ENCODE data around the gene ATP6V0B.

The ATP6V0B gene

GRCh38 chr1:43985984-43986595 is 11.3 kb downstream of the ATP6V0B start:
- DNase-seq, result no peak

DNA sequence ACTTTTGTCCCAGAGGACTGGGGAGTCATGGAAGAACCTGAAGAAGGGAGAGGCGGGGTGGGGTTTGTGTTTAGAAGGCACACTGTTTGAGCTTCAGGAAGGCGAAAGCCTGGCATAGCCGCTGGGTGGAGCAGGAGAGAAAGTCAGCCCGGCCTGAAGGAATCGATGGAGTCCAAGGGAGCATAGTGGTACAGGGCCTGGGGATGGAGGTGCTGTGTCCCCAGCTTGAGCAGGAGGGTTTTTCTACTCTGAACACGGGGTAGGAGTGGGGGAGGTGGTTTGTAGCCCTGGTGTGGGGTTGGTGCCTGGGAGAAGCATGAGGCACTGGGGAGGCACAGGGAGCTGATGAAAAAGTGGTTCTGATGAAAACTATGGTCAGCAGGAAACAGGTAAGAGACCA is 12.0 kb downstream of the ATP6V0B start:
- no peak for DNase-seq

- no peak for DNase-seq
Measured at GRCh38 chr1:43987159-43987902, 12.6 kb downstream of the ATP6V0B start.

GRCh38 chr1:43990271-43991199 is 15.8 kb downstream of the ATP6V0B start:
- DNase-seq, result no peak

DNA sequence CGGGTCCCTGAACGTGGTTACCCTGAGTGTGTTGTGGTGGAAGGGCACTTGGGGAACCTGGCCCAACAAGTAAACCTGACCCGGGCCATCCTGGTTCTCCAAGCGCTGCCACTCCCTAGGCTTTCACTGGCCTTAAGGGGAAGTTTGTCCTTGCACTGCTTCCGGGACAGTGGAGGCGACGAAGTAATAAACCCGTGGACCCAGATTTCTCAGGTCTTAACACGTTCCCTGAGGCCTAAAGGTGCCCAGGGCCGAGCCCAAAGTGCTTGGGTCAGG is 16.4 kb downstream of the ATP6V0B start:
- DNase-seq, result no peak

- peak; percentile 10 for DNase-seq
Measured at GRCh38 chr1:43991476-43992231, 16.9 kb downstream of the ATP6V0B start, which contains the start of gene CCDC24. CCDC24 (plus strand) TSS chr1:43991599; CDS start chr1:43991879, 280 bp downstream.

- no peak for DNase-seq
Measured at GRCh38 chr1:43992232-43992995, 17.7 kb downstream of the ATP6V0B start.

DNA sequence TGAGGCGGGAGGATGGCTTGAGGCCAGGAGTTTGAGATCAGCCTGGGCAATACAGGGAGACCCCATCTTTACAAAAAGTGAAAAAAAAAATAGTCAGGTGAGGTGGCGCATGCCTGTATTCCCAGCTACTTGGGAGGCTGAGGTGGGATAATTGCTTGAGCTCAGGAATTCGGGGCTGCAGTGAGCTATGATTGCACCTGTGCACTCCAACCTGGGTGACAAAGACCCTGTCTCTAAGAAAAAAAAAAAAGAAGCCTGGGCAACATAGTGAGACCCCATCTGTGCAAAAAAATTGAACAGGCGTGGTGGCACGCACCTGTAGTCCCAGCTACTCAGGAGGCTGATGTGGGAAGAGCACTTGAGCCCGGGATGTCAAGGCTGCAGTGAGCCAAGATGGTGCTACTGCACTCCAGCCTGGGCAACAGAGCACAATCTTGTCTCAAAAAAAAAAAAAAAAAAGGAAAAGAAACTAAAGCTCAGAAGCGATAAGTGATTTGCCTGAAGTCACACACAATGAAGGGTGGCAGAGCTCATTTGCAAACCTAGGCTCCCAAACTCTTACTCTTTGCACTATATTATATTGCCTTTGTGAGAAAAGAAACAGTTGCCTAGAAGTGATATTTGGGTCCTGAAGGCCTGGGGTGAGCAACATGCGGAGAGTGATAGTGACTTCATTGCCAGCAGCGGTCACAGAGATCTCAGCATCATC is 18.6 kb downstream of the ATP6V0B start:
- DNase-seq, result no peak

DNA sequence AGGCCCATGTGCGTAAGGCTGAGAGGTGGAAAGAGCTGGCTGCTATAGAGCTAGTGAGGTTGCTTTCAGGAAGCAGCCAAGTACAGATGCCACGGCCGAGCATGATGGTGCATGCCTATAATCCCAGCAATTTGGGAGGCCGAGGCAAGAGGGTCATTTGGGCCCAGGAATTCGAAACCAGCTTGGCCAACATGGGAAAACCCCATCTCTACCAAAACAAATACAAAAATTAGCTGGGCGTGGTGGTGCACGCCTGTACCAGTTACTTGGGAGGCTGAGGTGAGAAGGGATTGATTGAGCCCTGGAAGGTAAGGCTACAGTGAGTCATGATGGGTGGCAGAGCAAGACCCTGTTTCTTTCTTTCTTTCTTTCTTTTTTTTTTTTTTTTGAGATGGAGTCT is 19.3 kb downstream of the ATP6V0B start:
- DNase-seq, result no peak

GRCh38 chr1:43994794-43995790 is 20.3 kb downstream of the ATP6V0B start:
- no peak for DNase-seq

GRCh38 chr1:43995984-43996732 is 21.4 kb downstream of the ATP6V0B start:
- no peak for DNase-seq

DNA sequence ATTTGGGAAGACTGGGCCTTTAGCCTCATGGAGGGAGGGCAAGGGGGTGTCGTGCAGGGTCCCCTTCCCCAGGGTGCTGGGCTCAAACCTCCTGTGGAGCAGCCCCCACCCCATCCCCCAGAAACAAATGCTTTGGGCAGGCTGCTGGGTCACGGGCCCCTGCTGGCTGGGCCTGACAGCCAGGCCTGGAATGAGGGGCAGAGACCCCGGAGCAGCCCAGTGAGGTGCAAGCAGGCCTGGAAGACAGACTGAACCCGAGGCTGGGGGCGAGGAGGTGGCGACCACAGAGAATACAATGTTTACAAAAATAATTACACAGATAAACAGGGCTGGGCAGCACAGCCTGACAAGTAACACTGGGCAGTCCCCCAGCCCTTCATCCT is 22.0 kb downstream of the ATP6V0B start:
- no peak for DNase-seq

DNA sequence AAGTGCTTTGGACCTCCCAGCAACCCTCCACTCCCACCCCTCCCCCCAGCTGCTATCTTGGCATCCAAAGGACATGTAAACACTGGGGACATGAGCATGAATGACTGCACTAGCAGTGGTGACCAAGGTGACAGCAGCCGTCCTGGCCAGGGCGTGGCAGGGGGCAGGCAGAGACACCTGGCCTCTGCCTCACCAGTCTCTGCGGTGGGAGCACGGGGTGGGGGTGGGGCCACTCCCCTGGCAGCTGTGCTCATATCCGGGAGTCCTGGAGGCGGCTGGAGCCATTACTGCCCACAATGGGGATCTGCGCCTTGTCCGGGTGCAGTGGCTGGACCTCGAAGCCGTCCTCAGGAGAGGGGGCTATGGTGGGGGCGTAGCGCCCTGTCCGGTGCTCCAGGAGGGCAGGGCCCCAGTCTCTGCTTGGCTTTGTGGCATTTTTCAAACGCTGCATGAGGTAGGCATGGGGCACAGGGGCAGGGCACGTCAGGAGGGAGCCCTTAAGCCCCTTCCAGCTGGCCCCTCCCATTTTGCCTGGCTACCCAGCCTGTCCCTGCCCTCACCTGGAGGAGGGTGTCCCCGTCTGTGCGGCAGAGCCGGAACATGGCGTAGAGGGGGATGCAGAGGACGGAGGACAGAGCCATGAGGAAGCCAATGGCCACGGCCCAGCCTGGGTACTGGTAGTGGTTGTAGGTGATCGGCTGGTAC is 22.7 kb downstream of the ATP6V0B start:
- DNase-seq, result no peak

GRCh38 chr1:43998000-43998378 is 23.2 kb downstream of the ATP6V0B start:
- DNase-seq, result no peak

GRCh38 chr1:43999455-43999854 is 24.7 kb downstream of the ATP6V0B start:
- DNase-seq, result no peak

DNA sequence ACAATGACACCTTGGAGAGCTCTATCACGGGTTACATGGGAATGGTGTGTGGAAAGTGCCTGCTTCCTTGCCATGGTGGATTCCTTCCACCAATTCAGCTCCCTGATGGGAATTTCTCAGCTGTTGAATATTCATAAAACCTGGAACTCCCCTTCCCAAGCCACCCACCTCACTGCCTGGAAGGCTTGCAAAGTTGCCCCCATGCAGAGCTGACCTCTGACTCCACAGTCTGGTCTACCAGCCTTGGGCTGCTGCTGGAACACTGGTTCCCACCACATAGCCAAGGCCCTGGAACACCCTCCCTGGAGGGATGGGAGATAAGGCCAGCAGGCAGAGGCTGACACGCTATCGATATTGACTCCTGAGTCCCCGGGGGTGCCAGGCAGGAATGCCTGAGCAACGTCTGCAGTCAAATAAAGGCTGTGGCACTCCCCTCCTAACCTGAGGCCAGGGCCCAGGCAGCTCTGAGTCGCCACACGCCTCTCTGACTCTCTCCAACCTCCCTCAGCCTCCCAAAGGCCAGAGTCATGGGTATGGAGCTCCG is 25.4 kb downstream of the ATP6V0B start:
- DNase-seq, result no peak

DNA sequence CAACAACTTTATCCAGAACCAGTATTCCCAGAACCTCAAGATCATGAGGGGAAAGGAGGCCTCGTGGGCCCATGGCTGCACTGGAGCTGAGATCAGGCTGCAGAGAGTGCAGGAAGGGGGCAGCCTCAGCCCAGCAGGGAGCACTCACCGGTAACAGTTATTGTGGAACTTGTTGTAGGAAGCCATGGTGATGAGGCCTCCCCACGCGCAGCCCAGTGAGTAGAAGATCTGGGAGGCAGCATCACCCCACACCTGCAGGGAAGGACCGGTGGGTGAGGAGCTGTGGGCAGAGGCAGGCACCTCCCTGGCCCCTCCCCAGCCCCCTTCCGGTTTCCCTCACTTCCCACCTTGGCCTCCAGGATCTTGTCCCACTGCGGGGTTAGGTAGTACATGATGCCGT is 27.4 kb downstream of the ATP6V0B start:
- DNase-seq, result no peak

DNA sequence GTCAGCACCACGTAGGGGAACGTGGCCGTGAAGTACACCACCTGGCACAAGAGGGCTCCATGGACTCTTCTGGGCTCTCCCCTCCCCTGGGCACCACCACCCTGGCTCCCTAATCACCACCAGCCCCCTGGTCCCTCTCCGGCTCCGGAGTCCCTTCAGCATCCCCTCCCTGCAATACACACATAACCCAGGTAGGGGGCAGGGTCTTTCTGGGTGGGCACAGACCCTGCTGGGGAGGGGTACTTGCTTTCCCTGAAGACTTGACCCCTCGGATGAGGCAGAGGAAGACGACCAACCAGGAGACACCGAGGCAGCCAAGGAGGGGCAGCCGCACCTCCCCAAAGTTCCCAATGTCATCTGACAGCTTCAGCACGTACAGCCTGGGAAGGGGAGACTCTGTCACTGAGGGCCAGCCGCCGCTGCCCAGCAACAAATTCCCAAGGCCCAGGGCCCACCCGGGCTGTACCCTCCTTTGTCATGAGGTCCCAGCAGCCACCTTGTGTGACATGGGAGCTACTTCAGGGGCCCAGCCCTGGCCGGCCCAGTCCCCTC is 27.9 kb downstream of the ATP6V0B start:
- DNase-seq, result no peak

Measured in NCI-H1436 treated with DMSO at 0.1 percent for 48 hours (cell line).